ENCODE data around the gene NTRK1. TPM values are rescaled to one million over a fixed set of nuclear protein-coding genes. Genes with fewer than 3 reads are reported as not detected.

NTRK1 gene
- total RNA-seq, 2 experiments from 2014 or later: 0.67 TPM; not detected in 1

GRCh38 chr1:156848461-156849150, 12.1 kb upstream of the NTRK1 start:
- peaks cover 22% of the 10 kb centered on the region for H3K4me1 Mint-ChIP-seq (ENCODE audit: low read depth)
- H3K36me3 Mint-ChIP-seq (ENCODE audit: low read depth): no peaks in the 10 kb centered on the region
- intact Hi-C loops (cut with micrococcal nuclease): loop anchor here (1.0 kb wide), 1 partner anchor 12 kb away; the partner anchor contains the start of gene NTRK1
- CTCF ChIA-PET: interaction anchor here (0.6 to 4.3 kb wide), 7 partner anchors 11 to 234 kb away, joined by 3 to 33 read pairs (median 4); partner anchors contain the start of genes INSRR and NTRK1
- peak; percentile 86 for DNase-seq
- peaks cover 49% of the 10 kb centered on the region for H3K27me3 Mint-ChIP-seq (ENCODE audit: low read depth)
- H3K9me3 Mint-ChIP-seq: no peaks in the 10 kb centered on the region
- no peak overlapping the region for H3K27ac Mint-ChIP-seq
- H3K4me3 Mint-ChIP-seq: no peak overlapping the region

- no peak for DNase-seq
- no peak overlapping the region for H3K4me3 Mint-ChIP-seq
- no peaks in the 10 kb centered on the region for H3K9me3 Mint-ChIP-seq
- H3K27ac Mint-ChIP-seq: no peak overlapping the region
- peaks cover 45% of the 10 kb centered on the region for H3K27me3 Mint-ChIP-seq (ENCODE audit: low read depth)
- intact Hi-C loops (cut with micrococcal nuclease): no loop called here
- CTCF ChIA-PET: interaction anchor here (0.6 to 4.3 kb wide), 6 partner anchors 11 to 235 kb away, joined by 3 to 33 read pairs (median 4); partner anchors contain the start of genes INSRR and NTRK1
- no peaks in the 10 kb centered on the region for H3K36me3 Mint-ChIP-seq (ENCODE audit: low read depth)
- peaks cover 20% of the 10 kb centered on the region for H3K4me1 Mint-ChIP-seq (ENCODE audit: low read depth)
Measured at GRCh38 chr1:156849151-156849496, 11.5 kb upstream of the NTRK1 start.

- CTCF ChIA-PET: interaction anchor here (1.0 to 3.7 kb wide), 3 partner anchors 13 to 126 kb away, joined by 3 to 20 read pairs (median 3); no protein-coding TSS in a partner anchor
- no peak overlapping the region for H3K27ac Mint-ChIP-seq
- no peaks in the 10 kb centered on the region for H3K9me3 Mint-ChIP-seq
- H3K4me3 Mint-ChIP-seq: no peak overlapping the region
- no peaks in the 10 kb centered on the region for H3K36me3 Mint-ChIP-seq (ENCODE audit: low read depth)
- intact Hi-C loops (cut with micrococcal nuclease): no loop called here
- H3K4me1 Mint-ChIP-seq (ENCODE audit: low read depth): peaks cover 12% of the 10 kb centered on the region
- DNase-seq: no peak
- peaks cover 20% of the 10 kb centered on the region for H3K27me3 Mint-ChIP-seq (ENCODE audit: low read depth)
Measured at GRCh38 chr1:156851779-156852417, 8.8 kb upstream of the NTRK1 start.

- Mint-ChIP-seq H3K9me3 (no peaks in the 10 kb centered on the region), H3K27me3 (ENCODE audit: low read depth) (peaks cover 15% of the 10 kb centered on the region), H3K4me3 (no peak overlapping the region), H3K36me3 (ENCODE audit: low read depth) (no peaks in the 10 kb centered on the region), H3K4me1 (ENCODE audit: low read depth) (peaks cover 12% of the 10 kb centered on the region), H3K27ac (no peak overlapping the region)
- intact Hi-C loops (cut with micrococcal nuclease): no loop called here
- CTCF ChIA-PET: interaction anchor here (1.0 to 3.7 kb wide), 5 partner anchors 14 to 126 kb away, joined by 3 to 20 read pairs (median 3); no protein-coding TSS in a partner anchor
- no peak for DNase-seq
Measured at GRCh38 chr1:156852418-156852874, 8.2 kb upstream of the NTRK1 start.

GRCh38 chr1:156853761-156854160, 6.9 kb upstream of the NTRK1 start:
- intact Hi-C loops (cut with micrococcal nuclease): no loop called here
- no peaks in the 10 kb centered on the region for H3K36me3 Mint-ChIP-seq (ENCODE audit: low read depth)
- peaks cover 7% of the 10 kb centered on the region for H3K4me1 Mint-ChIP-seq (ENCODE audit: low read depth)
- DNase-seq: no peak
- H3K4me3 Mint-ChIP-seq: no peak overlapping the region
- CTCF ChIA-PET: interaction anchor here (0.6 to 3.7 kb wide), 3 partner anchors 15 to 121 kb away, joined by 4 to 20 read pairs (median 6); no protein-coding TSS in a partner anchor
- H3K27me3 Mint-ChIP-seq (ENCODE audit: low read depth): peaks cover 13% of the 10 kb centered on the region
- no peak overlapping the region for H3K27ac Mint-ChIP-seq
- H3K9me3 Mint-ChIP-seq: no peaks in the 10 kb centered on the region

- Mint-ChIP-seq H3K36me3 (ENCODE audit: low read depth) (no peaks in the 10 kb centered on the region), H3K9me3 (no peaks in the 10 kb centered on the region), H3K4me3 (no peak overlapping the region), H3K27me3 (ENCODE audit: low read depth) (peaks cover 13% of the 10 kb centered on the region), H3K27ac (no peak overlapping the region), H3K4me1 (ENCODE audit: low read depth) (peaks cover 5% of the 10 kb centered on the region)
- DNase-seq: no peak
- CTCF ChIA-PET: interaction anchor here (1.0 to 10.2 kb wide), 4 partner anchors 16 to 165 kb away, joined by 3 to 177 read pairs (median 12); no protein-coding TSS in a partner anchor
- intact Hi-C loops (cut with micrococcal nuclease): no loop called here
Measured at GRCh38 chr1:156854634-156855033, 6.0 kb upstream of the NTRK1 start.

GRCh38 chr1:156856282-156856785, 4.3 kb upstream of the NTRK1 start:
- no peak for DNase-seq
- CTCF ChIA-PET: interaction anchor here (0.8 to 10.2 kb wide), 6 partner anchors 15 to 166 kb away, joined by 3 to 177 read pairs (median 6); no protein-coding TSS in a partner anchor
- Mint-ChIP-seq H3K27ac (no peak overlapping the region), H3K9me3 (no peaks in the 10 kb centered on the region), H3K4me1 (ENCODE audit: low read depth) (peaks cover 12% of the 10 kb centered on the region), H3K36me3 (ENCODE audit: low read depth) (no peaks in the 10 kb centered on the region), H3K4me3 (no peak overlapping the region), H3K27me3 (ENCODE audit: low read depth) (peaks cover 22% of the 10 kb centered on the region)
- intact Hi-C loops (cut with micrococcal nuclease): no loop called here

- no peaks in the 10 kb centered on the region for H3K9me3 Mint-ChIP-seq
- H3K4me3 Mint-ChIP-seq: no peak overlapping the region
- CTCF ChIA-PET: interaction anchor here (0.6 to 10.2 kb wide), 9 partner anchors 11 to 341 kb away, joined by 3 to 177 read pairs (median 8); no protein-coding TSS in a partner anchor
- DNase-seq: no peak
- H3K27ac Mint-ChIP-seq: no peak overlapping the region
- no peaks in the 10 kb centered on the region for H3K36me3 Mint-ChIP-seq (ENCODE audit: low read depth)
- H3K4me1 Mint-ChIP-seq (ENCODE audit: low read depth): peaks cover 15% of the 10 kb centered on the region
- intact Hi-C loops (cut with micrococcal nuclease): no loop called here
- H3K27me3 Mint-ChIP-seq (ENCODE audit: low read depth): peaks cover 34% of the 10 kb centered on the region
Measured at GRCh38 chr1:156857532-156857931, 3.1 kb upstream of the NTRK1 start.

- Mint-ChIP-seq H3K27me3 (ENCODE audit: low read depth) (peaks cover 43% of the 10 kb centered on the region), H3K9me3 (no peaks in the 10 kb centered on the region), H3K4me1 (ENCODE audit: low read depth) (peaks cover 20% of the 10 kb centered on the region), H3K27ac (no peak overlapping the region), H3K36me3 (ENCODE audit: low read depth) (no peaks in the 10 kb centered on the region), H3K4me3 (no peak overlapping the region)
- CTCF ChIA-PET: interaction anchor here (1.0 to 10.2 kb wide), 10 partner anchors 10 to 170 kb away, joined by 4 to 177 read pairs (median 15); no protein-coding TSS in a partner anchor
- intact Hi-C loops (cut with micrococcal nuclease): no loop called here
- DNase-seq: no peak
Measured at GRCh38 chr1:156858555-156858956, 2.1 kb upstream of the NTRK1 start.

GRCh38 chr1:156858959-156859522, 1.6 kb upstream of the NTRK1 start, which contains the start of gene INSRR:
INSRR (minus strand) TSS chr1:156859117; CDS start chr1:156858621, 496 bp downstream.
- DNase-seq: no peak
- Mint-ChIP-seq H3K36me3 (ENCODE audit: low read depth) (no peaks in the 10 kb centered on the region), H3K9me3 (no peaks in the 10 kb centered on the region), H3K4me1 (ENCODE audit: low read depth) (peaks cover 20% of the 10 kb centered on the region), H3K27ac (no peak within 1 kb of the TSS), H3K4me3 (no peak within 1 kb of the TSS), H3K27me3 (ENCODE audit: low read depth) (peaks cover 48% of the 10 kb centered on the region)
- CTCF ChIA-PET: interaction anchor here (0.7 to 10.2 kb wide), 25 partner anchors 10 to 292 kb away, joined by 3 to 177 read pairs (median 10); partner anchors contain the start of genes MRPL24 and PEAR1
- intact Hi-C loops (cut with micrococcal nuclease): no loop called here

- Mint-ChIP-seq H3K27ac (no peak overlapping the region), H3K9me3 (no peaks in the 10 kb centered on the region), H3K4me1 (ENCODE audit: low read depth) (peaks cover 20% of the 10 kb centered on the region), H3K36me3 (ENCODE audit: low read depth) (no peaks in the 10 kb centered on the region), H3K4me3 (no peak overlapping the region), H3K27me3 (ENCODE audit: low read depth) (peaks cover 53% of the 10 kb centered on the region)
- intact Hi-C loops (cut with micrococcal nuclease): loop anchor here (1.0 to 5.0 kb wide), 8 partner anchors 11 to 170 kb away; partner anchors contain the start of gene CRABP2
- peak; percentile 18 for DNase-seq
- CTCF ChIA-PET: interaction anchor here (0.6 to 10.2 kb wide), 38 partner anchors 11 to 522 kb away, joined by 3 to 177 read pairs (median 5); partner anchors contain the start of genes CCT3, MRPL24, PEAR1 and TSACC
Measured at GRCh38 chr1:156859523-156860112, 1.0 kb upstream of the NTRK1 start.

All from activated naive CD4-positive, alpha-beta T cell treated with anti-CD3 and anti-CD28 coated beads for 36 hours (primary cell).